MV-4-11 (cell line): ENCODE data around the gene RIMS4.
A peak's percentile ranks its signal among the peaks of the same experiment; 100 is the strongest.
"Not testable (repeated sequence)": the region's sequence is repeated elsewhere in the genome, so short reads cannot be mapped to it uniquely, and the experiment has no call there.

Experiments used
- DNase-seq: peaks from one replicate; lab custom pipeline; 2025; lab: John Stamatoyannopoulos, UW

RIMS4 gene

DNA sequence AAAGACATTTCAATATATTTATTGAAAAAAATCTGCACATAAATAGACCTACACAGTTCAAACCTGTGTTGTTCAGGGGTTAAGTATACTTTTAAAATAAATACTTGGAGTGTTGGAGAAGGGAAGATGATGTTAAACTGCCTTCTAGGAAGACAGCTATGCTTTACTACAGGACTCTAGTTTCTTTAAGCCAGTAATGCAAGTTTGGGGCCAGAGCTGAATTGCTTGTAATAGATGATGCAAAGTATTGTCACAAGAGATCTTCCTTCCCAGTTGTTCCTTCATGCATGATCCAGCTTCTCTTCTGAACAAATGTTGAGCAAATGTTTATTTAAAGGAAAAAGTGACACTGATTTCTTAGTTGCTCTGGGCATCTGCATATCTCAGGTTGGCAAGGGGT is 20.2 kb upstream of the RIMS4 start:
- DNase-seq = no peak

DNA sequence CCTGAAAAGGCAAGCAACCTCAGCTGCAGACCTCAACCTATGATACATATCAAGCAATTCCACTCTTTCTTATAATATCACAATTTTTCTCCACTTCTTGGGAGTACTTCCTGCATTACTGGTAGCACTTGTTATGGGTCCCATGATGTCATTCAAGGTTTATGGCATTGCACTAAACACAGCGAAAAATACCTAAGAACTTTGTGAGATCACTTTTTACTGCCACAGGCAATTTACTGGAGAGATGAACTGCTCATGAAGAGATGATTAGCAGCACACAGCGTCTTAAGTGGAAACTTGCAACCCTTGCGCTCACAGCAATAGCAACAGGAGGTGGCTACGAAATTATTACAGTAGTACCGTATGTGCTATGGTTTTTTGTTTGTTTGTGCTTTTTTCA is 19.3 kb upstream of the RIMS4 start:
- no peak for DNase-seq

- DNase-seq = no peak
These were observed 18.3 kb upstream of the RIMS4 start for GRCh38 chr20:44828640-44829039.

GRCh38 chr20:44827401-44827800 is 17.1 kb upstream of the RIMS4 start:
- DNase-seq = no peak

- not testable (repeated sequence) for DNase-seq
These were observed 11.2 kb upstream of the RIMS4 start for GRCh38 chr20:44821576-44821975.

DNA sequence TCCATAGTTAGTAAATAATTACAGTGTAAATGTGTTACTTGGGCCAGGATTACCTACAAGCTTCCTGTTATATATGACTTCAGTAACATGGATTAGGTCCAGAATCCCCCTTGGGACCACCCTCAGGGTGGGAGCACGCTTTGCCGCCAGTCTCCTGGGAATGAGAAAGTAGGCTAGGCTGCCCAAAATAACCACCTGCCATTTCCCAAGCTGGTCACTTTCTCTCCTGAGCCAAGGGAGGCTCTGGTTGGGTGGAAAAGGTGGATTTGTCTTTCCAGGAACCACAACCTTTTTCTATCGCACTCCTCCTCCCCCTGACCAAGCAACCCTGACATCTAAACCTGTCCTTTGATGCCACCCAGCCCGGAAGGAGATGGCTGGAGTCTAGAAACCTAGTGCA is 9.6 kb upstream of the RIMS4 start:
- DNase-seq = no peak

GRCh38 chr20:44817143-44817910 is 7.0 kb upstream of the RIMS4 start:
- DNase-seq = no peak

- no peak for DNase-seq
These were observed 4.6 kb upstream of the RIMS4 start for GRCh38 chr20:44814937-44815336.

- no peak for DNase-seq
These were observed 872 bp upstream of the RIMS4 start for GRCh38 chr20:44811150-44811685.

- DNase-seq = no peak
These were observed 320 bp downstream of the RIMS4 start for GRCh38 chr20:44810061-44810390.

- DNase-seq = no peak
These were observed 826 bp downstream of the RIMS4 start for GRCh38 chr20:44809380-44810060.

DNA sequence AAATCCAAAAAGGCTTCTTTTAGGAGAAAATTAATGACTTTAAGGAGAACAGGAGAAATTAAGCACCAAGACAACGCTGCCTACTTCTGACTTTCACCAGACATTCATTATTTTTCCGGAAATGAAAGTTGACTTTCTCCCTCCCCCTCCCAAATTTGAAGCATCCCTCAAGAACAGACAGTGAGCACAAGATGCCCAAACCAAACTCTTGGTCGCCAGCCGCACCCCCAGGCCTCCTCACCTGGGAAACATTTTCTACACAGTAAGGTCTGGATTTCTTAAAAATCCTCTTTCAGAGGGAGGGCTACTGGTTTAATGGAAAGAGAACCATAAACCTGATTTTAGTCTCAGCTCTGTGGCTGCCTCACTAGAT is 2.7 kb downstream of the RIMS4 start:
- DNase-seq = no peak

- DNase-seq = no peak
These were observed 3.2 kb downstream of the RIMS4 start for GRCh38 chr20:44807051-44807683.

DNA sequence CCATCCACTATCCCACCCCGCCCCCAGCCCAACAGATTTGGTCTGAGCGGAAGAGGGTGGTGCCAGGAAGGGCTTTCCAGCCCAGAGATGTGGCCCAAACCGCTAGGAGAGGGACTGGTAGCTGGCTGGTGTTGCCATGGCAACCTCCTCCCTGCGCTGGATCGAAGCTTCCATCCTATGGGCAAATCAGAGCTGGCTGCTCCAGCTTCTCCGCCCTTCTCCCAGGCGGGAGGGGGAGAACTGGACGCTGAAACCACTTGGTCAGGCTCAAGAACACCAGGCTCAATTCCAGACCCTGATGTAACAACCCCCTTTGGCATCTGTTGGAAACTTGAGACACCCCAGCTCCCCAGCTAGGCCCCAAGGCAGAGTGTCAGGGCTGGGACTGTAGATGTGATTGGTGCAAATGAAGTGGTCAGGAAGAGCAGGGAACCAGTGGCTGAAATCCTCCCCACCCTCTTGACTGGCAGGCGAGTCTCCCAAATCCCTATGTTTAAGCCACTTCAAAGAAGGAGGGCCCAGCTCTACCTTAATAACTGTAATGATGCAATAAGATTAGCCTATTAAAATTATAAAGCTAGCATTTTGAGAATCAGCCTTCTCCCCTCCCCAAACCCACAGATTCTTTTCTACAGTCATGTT is 4.2 kb downstream of the RIMS4 start:
- no peak for DNase-seq

DNA sequence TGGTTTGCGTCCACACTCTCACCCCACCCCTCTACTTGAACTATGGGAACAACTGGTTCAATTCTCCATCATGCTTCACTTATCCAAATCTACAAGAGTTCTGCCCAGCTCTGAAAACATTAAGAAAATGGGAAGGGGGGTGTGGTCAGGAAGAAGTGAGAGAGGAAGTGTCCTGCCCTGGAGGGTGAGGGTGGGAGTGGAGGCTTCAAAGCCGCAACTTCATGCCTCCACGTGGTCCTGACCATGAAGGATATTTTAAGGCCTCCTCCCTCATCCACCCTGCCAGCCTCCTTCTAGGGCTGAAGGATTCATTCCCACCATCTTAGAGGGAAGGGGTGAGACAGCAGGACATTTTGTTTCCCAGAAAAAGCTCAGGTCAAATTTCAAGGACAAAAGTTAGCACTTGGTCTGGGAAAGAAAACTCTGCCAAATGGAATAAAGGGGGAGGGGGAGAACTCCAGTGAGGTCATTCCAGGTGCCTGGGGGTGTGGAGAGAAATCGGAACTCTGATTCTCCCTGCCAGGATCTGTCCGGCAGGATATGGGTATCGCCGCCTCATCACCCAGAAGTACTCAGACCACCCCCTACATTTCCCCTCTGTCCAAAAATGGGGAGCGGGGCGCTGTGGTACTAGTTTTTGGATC is 4.9 kb downstream of the RIMS4 start:
- peak; percentile 72 for DNase-seq

DNA sequence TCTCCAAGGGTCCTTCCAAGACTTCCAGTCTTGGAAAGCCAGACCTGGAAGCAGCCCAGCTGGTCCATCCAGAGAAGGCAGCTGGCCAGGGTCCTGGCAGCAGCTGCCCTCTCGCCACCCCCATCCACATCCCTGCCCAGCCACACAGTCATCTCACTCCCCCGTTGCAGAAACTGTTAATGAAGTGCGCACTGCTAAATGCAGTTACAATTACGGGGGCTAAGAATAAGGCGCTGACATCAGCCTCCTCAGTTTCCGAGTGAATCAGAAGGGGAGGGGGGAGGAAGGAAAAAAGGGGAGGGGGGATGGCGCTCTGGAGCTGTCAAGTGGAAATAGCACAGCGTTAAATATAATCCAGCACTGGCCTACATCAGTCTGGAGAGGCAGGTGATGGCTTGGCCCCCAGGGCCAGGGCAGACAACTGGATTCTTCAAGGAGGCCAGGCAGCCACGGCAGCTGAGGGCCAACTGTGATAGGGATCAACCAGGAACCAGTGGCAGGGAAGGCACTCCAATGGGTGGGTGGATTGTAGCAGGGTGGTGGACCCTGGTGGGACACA is 6.9 kb downstream of the RIMS4 start:
- no peak for DNase-seq

- DNase-seq = no peak
These were observed 7.6 kb downstream of the RIMS4 start for GRCh38 chr20:44802702-44803101.

GRCh38 chr20:44800391-44801046 is 9.8 kb downstream of the RIMS4 start:
- no peak for DNase-seq

DNA sequence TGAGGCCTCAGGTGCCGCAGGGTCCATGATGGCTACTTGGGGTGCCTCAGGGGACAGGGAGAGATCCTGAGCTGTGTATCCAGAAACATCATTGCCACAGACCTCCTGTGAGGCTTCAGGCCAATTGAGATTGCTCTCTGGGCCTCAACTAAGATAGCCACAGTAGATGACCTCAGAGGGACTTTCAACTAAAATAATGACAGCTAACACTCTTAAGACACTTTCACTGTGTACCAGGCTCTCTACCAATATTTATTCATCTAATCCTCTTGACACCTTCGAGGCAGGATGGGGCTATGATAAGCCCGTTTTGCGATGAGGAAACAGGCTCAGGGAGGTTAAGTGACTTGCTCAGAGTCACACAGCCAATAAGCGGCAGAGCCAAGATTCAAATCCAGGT is 10.7 kb downstream of the RIMS4 start:
- DNase-seq = no peak

DNA sequence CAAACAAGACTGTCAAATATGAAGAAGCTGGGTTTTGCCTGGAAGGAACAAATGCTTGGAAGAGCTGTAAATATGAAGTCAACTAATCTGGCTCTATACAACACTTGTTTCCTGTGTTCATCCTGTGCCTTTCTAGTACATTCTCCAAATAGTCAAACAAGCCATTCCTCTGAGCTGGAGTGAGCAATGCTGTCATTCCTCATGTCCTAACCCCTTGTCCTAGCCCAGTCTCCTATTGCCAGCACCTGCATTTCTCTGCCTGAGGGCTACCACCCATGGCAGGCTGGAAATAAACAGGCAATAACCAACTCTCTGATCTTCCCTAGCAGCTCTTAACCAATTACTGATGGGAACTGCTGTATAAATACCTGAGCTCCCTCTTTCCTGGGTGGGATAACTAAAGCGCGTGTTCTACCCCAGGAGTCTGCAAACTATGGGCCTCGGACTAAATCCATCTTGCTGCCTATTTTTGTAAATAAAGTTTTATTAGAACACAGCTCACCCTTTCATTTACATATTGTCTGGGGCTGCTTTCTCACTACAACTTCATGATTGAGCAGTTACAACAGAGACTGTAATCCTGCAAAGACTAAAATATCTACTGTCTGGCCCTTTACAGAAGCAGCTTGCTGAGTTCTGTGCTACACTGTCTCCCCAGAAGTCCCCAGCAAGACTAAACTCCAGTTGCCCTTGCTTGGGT is 13.4 kb downstream of the RIMS4 start:
- DNase-seq = no peak

- no peak for DNase-seq
These were observed 14.0 kb downstream of the RIMS4 start for GRCh38 chr20:44796311-44796710.
